Erythroblast (primary cell): Measurements from ENCODE around the gene PRPSAP2.

ENCODE experiments used
- GATA1 ChIP-seq: IDR thresholded peaks from 2 replicates; pipeline ENCODE4 v1.6.1; 2011; ENCODE audit warnings: low read depth, mild to moderate bottlenecking, control low read depth, low read length, moderate library complexity
- POLR2A ChIP-seq: IDR thresholded peaks from 2 replicates; pipeline ENCODE4 v1.6.1; 2011; ENCODE audit warnings: mild to moderate bottlenecking, low read length

DNA sequence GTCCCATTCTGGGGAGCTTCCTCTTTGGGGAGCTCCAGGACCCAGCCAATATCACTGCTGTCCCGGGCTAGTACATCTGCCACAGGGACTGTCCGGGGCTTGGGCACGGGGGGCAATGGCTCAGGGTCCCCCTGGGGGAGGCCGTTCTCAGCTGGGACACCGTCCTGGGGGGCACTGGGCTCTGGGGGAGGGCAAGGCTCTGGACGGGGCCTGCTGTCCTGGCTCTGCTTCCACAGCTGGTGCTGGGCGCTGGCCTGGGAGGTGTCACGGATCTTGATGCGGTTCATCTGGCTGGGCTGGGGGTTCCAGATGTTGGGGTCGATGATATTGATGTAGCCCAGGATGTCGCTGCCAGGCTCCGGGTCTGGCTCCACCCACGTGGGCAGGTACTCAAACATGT is 120.1 kb downstream of the PRPSAP2 start:
- TF ChIP-seq POLR2A: no peak
- TF ChIP-seq GATA1: no peak
